ENCODE results near the gene MRAP. TPM values are rescaled to one million over a fixed set of nuclear protein-coding genes. Genes with fewer than 3 reads are reported as not detected.

Gene MRAP
- total and polyA plus RNA-seq, 10 of the 15 experiments (the other 5 are each of a cell fraction or from before 2014, with no cell fraction given) = 0.34 to 1.2 TPM; not detected in 8

DNA sequence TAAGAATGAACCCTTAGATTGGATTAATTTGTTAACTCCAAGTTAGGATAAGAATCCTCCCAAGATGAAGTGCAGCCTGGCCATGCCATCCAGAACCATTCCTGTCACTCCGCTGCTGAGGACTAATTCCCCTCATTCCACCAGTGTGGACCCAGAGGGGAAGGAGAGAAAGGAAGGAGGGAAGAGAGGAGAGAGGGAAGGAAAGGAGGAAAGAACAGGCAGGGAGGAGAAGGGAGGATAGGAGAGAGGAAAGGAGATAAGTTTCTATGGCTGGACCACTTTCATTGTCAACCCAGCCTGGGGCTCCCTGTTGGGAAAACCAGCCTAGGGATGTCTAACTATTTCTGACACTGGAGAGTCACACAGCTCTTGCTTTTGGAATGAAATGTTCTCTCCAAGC is 4.7 kb downstream of the MRAP start:
- Histone ChIP-seq H3K27ac (ENCODE audit: control insufficient read depth, insufficient read depth) (no peak overlapping the region), H3K4me2 (ENCODE audit: control insufficient read depth, insufficient read depth) (no peak overlapping the region), H3K27me3 (replicated peaks in 1 of 2; ENCODE audit: control insufficient read depth in 2 of 2, insufficient read depth in 2 of 2, low read length in 1 of 2) (no peaks in the 10 kb centered on the region), H3K9me3 (replicated peaks; ENCODE audit: control insufficient read depth, insufficient read depth, low read length) (no peaks in the 10 kb centered on the region), H3K36me3 (ENCODE audit: control insufficient read depth in 2 of 2, insufficient read depth in 2 of 2, low read length in 1 of 2) (peaks cover 0 to 6% of the 10 kb centered on the region in 2 experiments; a peak in 2 of 4 replicates), H3K4me1 (ENCODE audit: control insufficient read depth, insufficient read depth, low read length) (no peaks in the 10 kb centered on the region), H3K9ac (ENCODE audit: control insufficient read depth, insufficient read depth, low read length) (no peak overlapping the region), H4K20me1 (ENCODE audit: control insufficient read depth, insufficient read depth) (no peaks in the 10 kb centered on the region), H3K79me2 (ENCODE audit: control insufficient read depth, insufficient read depth, low read length) (no peaks in the 10 kb centered on the region), H3K4me3 (no peak overlapping the region), H2AFZ (ENCODE audit: control insufficient read depth, low read depth, low read length) (no peak overlapping the region)
- CTCF ChIA-PET = no interaction called here
- WGBS (ENCODE audit: insufficient coverage, insufficient replicate concordance, low lambda C conversion rate, missing lambda C conversion rate) = 100% methylated on average over 1 of the region's 1 CpG
- in situ Hi-C loops (cut with MboI) (no loop called here), intact Hi-C loops (cut with micrococcal nuclease; ENCODE audit: unreplicated experiment) (no loop called here)
- TF ChIP-seq YY1 (IDR thresholded peaks at IDR 0.05; ENCODE audit: low read depth, low read length) (no peak), FOXK2 (IDR thresholded peaks at IDR 0.05) (no peak), POU2F2 (IDR thresholded peaks at IDR 0.05; ENCODE audit: borderline replicate concordance, low read depth, low read length) (no peak), CEBPB (IDR thresholded peaks at IDR 0.05; ENCODE audit: borderline replicate concordance in 1 of 2, low read depth in 2 of 2, low read length in 2 of 2) (no peak), SIX5 (IDR thresholded peaks at IDR 0.05; ENCODE audit: low read depth, low read length, severe bottlenecking) (no peak), TCF12 (IDR thresholded peaks at IDR 0.05; ENCODE audit: low read depth, low read length) (no peak), YBX1 (IDR thresholded peaks at IDR 0.05) (no peak), BCL11A (IDR thresholded peaks at IDR 0.05; ENCODE audit: low read depth, low read length) (no peak), HCFC1 (IDR thresholded peaks at IDR 0.05; ENCODE audit: low read length) (no peak), CEBPZ (IDR thresholded peaks at IDR 0.05; ENCODE audit: low read depth, low read length) (no peak), CHD1 (IDR thresholded peaks at IDR 0.05; ENCODE audit: low read depth, low read length) (no peak), RCOR1 (conservative IDR thresholded peaks at IDR 0.05; ENCODE audit: low read depth, low read length) (no peak), IKZF2 (IDR thresholded peaks at IDR 0.05) (no peak), JUNB (IDR thresholded peaks at IDR 0.05) (no peak), SUPT20H (IDR thresholded peaks at IDR 0.05; ENCODE audit: borderline replicate concordance, control insufficient read depth, low read depth, low read length) (no peak), EZH2 (IDR thresholded peaks at IDR 0.05; ENCODE audit: borderline replicate concordance, control insufficient read depth, low read depth, low read length) (no peak), SP1 (IDR thresholded peaks at IDR 0.05; ENCODE audit: low read depth, low read length) (no peak), ELK1 (IDR thresholded peaks at IDR 0.05; ENCODE audit: low read depth, low read length) (no peak), NFIC (IDR thresholded peaks at IDR 0.05; ENCODE audit: low read depth, low read length) (no peak), STAT3 (IDR thresholded peaks at IDR 0.05; ENCODE audit: low read depth, low read length) (no peak)
- FAIRE-seq (no peak), DNase-seq (ENCODE audit: low read depth, low spot score) (no peak), ATAC-seq (no peak)
- POLR2A ChIA-PET = no interaction called here
- no TSS peak for BruUV-seq (replicated peaks)
- RAD21 ChIA-PET (ENCODE audit: unreplicated experiment) = no interaction called here
- SMC1A ChIA-PET (ENCODE audit: uncharacterized antibody, unreplicated experiment) = no interaction called here
